Measurements from ENCODE around the gene WBP2. TPM values are rescaled to one million over a fixed set of nuclear protein-coding genes. Genes with fewer than 3 reads are reported as not detected.

The WBP2 gene
- total and polyA plus RNA-seq, 2 of the 13 experiments (the other 11 are each of a cell fraction or from before 2014, with no cell fraction given) = 29.2 to 29.5 TPM

- no peak for TF ChIP-seq NKX3-1 (CRISPR knock-in tag; IDR thresholded peaks at IDR 0.05)
- TF ChIP-seq ZNF430 (CRISPR knock-in tag; IDR thresholded peaks at IDR 0.05) = no peak
- TF ChIP-seq ZMAT5 (CRISPR knock-in tag; IDR thresholded peaks at IDR 0.05; ENCODE audit: borderline replicate concordance, low read depth) = no peak
- TF ChIP-seq MXD1 (CRISPR knock-in tag; IDR thresholded peaks at IDR 0.05) = no peak
These were observed 35.5 kb downstream of the WBP2 start (continued) for GRCh38 chr17:75819678-75820077.

GRCh38 chr17:75819116-75819515, 36.0 kb downstream of the WBP2 start:
- Histone ChIP-seq H3K4me3 (replicated peaks in 1 of 3; ENCODE audit: insufficient read depth in 1 of 3, low read depth in 2 of 3, low read length in 3 of 3) (no peak overlapping the region), H3K27ac (ENCODE audit: extremely low read length, insufficient read depth, low read length) (no peak overlapping the region), H3K9ac (ENCODE audit: insufficient read depth, low read depth, low read length) (no peak overlapping the region), H3K4me1 (ENCODE audit: insufficient read depth, low read length) (no peaks in the 10 kb centered on the region), H3K36me3 (replicated peaks in 1 of 2; ENCODE audit: control insufficient read depth in 1 of 2, insufficient read depth in 2 of 2, low read length in 2 of 2) (peaks cover 53 to 93% of the 10 kb centered on the region in 2 experiments), H3K79me2 (ENCODE audit: insufficient read depth, low read length) (no peaks in the 10 kb centered on the region), H3K4me2 (ENCODE audit: low read depth, low read length) (no peak overlapping the region), H4K20me1 (ENCODE audit: insufficient read depth, low read length) (no peaks in the 10 kb centered on the region), H2AFZ (ENCODE audit: low read length) (no peak overlapping the region), H3K27me3 (ENCODE audit: control insufficient read depth in 1 of 2, insufficient read depth in 2 of 2, low read length in 2 of 2) (no peaks in the 10 kb centered on the region), H3K9me3 (ENCODE audit: low read length) (no peaks in the 10 kb centered on the region)
- 99% methylated on average over 7 of the region's 7 CpGs for WGBS (ENCODE audit: low lambda C conversion rate)
- CTCF ChIA-PET (ENCODE audit: low intra/inter-chr PET ratio, low total read pairs) = no interaction called here
- TF ChIP-seq CTCF (CRISPR knock-in tag; IDR thresholded peaks at IDR 0.05) = peak; percentile 20; the same call in 1 of the 2 replicates
- no peak for TF ChIP-seq KDM5A (IDR thresholded peaks at IDR 0.05; ENCODE audit: borderline replicate concordance, low read length)
- FAIRE-seq (no peak), ATAC-seq (0 out of 3 replicates have a peak, but pooled peaks have one; percentile 4), DNase-seq (ENCODE audit: low spot score) (no peak)
- POLR2A ChIA-PET = no interaction called here
- no TSS peak for BruUV-seq (replicated peaks)
- intact Hi-C loops (cut with micrococcal nuclease; ENCODE audit: unreplicated experiment) = no loop called here
- in situ Hi-C loops (cut with HindIII; ENCODE audit: extremely low pct_ligation_motif_present, low pct_unique_long_range_greater_than_20kb) = no loop called here

Data from HepG2 (cell line).